Osteoblast (primary cell): ENCODE measurements around the gene FADS6. TPM values are rescaled to one million over a fixed set of nuclear protein-coding genes. Genes with fewer than 3 reads are reported as not detected.
A peak's percentile ranks its signal among the peaks of the same experiment; 100 is the strongest.

Experiments
- DNase-seq: peaks from one replicate; pipeline ENCODE4 v3.0.0; 2011; ENCODE audit warnings: low spot score, mixed read lengths; ENCODE audit not compliant: insufficient read length; ENCODE audit errors: missing footprints
- H2AFZ ChIP-seq: 2 replicates; pipeline ENCODE4 v1.6.0; 2011; ENCODE audit warnings: mild to moderate bottlenecking, low read length
- H3K27ac ChIP-seq: 2 replicates; pipeline ENCODE4 v1.5.1; 2011; ENCODE audit warnings: mild to moderate bottlenecking, low read depth, low read length, moderate library complexity
- H3K27me3 ChIP-seq: 2 replicates; pipeline ENCODE4 v1.6.0; 2012; ENCODE audit warnings: mild to moderate bottlenecking, control low read depth, inconsistent platforms, low read length, moderate library complexity; ENCODE audit not compliant: insufficient read depth
- H3K36me3 ChIP-seq: 2 replicates; pipeline ENCODE4 v1.5.1; 2011; ENCODE audit warnings: mild to moderate bottlenecking, low read length, control low read depth, moderate library complexity; ENCODE audit not compliant: insufficient read depth
- H3K4me1 ChIP-seq: 2 replicates; pipeline ENCODE4 v1.5.1; 2011; ENCODE audit warnings: mild to moderate bottlenecking, low read length, control low read depth, moderate library complexity; ENCODE audit not compliant: insufficient read depth
- H3K4me2 ChIP-seq: 2 replicates; pipeline ENCODE4 v1.6.0; 2011; ENCODE audit warnings: mild to moderate bottlenecking, low read length; ENCODE audit not compliant: insufficient read depth
- H3K4me3 ChIP-seq: fragments of 200-600 bp; sonication (generic); 3 replicates; pipeline ENCODE4 v1.5.1; 2012; ENCODE audit warnings: mild to moderate bottlenecking, low read length, inconsistent platforms; ENCODE audit not compliant: insufficient read depth
- H3K79me2 ChIP-seq: 2 replicates; pipeline ENCODE4 v1.6.0; 2012; ENCODE audit warnings: mild to moderate bottlenecking, low read length, control low read depth, inconsistent platforms; ENCODE audit not compliant: insufficient read depth
- H3K9me3 ChIP-seq: 2 replicates; pipeline ENCODE4 v1.5.1; 2011; ENCODE audit warnings: low read depth, low read length, control low read depth
- H4K20me1 ChIP-seq: 2 replicates; pipeline ENCODE4 v1.6.0; 2012; ENCODE audit warnings: mild to moderate bottlenecking, low read length, control low read depth; ENCODE audit not compliant: insufficient read depth
- CTCF ChIP-seq: IDR thresholded peaks from 2 replicates; pipeline ENCODE4 v1.5.1; 2011; ENCODE audit warnings: mild to moderate bottlenecking, low read depth, low read length, moderate library complexity; ENCODE audit errors: extremely low read depth
- total RNA-seq: library from RNA; depleted of rRNA; stranded (reverse); fragments of >200 nt; gene quantifications from 2 replicates; pipeline ENCODE4 v1.2.3, GENCODE V29; 2012

Gene FADS6
- total RNA-seq, 1 donor: not detected

GRCh38 chr17:74866198-74866835, 27.1 kb downstream of the FADS6 start:
- peaks cover 10% of the 10 kb centered on the region for H3K27me3 ChIP-seq
- no peak overlapping the region for H3K27ac ChIP-seq
- no peak for DNase-seq
- H4K20me1 ChIP-seq: peaks cover 4% of the 10 kb centered on the region
- no peak overlapping the region for H2AFZ ChIP-seq
- no peaks in the 10 kb centered on the region for H3K9me3 ChIP-seq
- H3K36me3 ChIP-seq: no peaks in the 10 kb centered on the region
- no peak for TF ChIP-seq CTCF
- H3K79me2 ChIP-seq: peaks cover under 1% of the 10 kb centered on the region
- no peak overlapping the region for H3K4me3 ChIP-seq
- peaks cover 7% of the 10 kb centered on the region for H3K4me1 ChIP-seq
- H3K4me2 ChIP-seq: no peak overlapping the region

GRCh38 chr17:74865504-74866197, 27.8 kb downstream of the FADS6 start:
- H3K27me3 ChIP-seq: peaks cover 17% of the 10 kb centered on the region
- no peaks in the 10 kb centered on the region for H3K36me3 ChIP-seq
- H3K4me1 ChIP-seq: peaks cover 2% of the 10 kb centered on the region
- H3K27ac ChIP-seq: no peak overlapping the region
- H2AFZ ChIP-seq: no peak overlapping the region
- TF ChIP-seq CTCF: no peak
- H3K9me3 ChIP-seq: no peaks in the 10 kb centered on the region
- no peaks in the 10 kb centered on the region for H3K79me2 ChIP-seq
- no peak overlapping the region for H3K4me3 ChIP-seq
- H3K4me2 ChIP-seq: no peak overlapping the region
- no peak for DNase-seq
- peaks cover 4% of the 10 kb centered on the region for H4K20me1 ChIP-seq

- peak; percentile 95 for DNase-seq
- H3K9me3 ChIP-seq: no peaks in the 10 kb centered on the region
Measured at GRCh38 chr17:74864866-74865395, 28.5 kb downstream of the FADS6 start.

More at GRCh38 chr17:74864866-74865395, 28.5 kb downstream of the FADS6 start:
- no peaks in the 10 kb centered on the region for H3K36me3 ChIP-seq
- no peak overlapping the region for H2AFZ ChIP-seq
- no peaks in the 10 kb centered on the region for H3K4me1 ChIP-seq
- no peaks in the 10 kb centered on the region for H3K79me2 ChIP-seq
- H4K20me1 ChIP-seq: peaks cover 4% of the 10 kb centered on the region
- TF ChIP-seq CTCF: peak; percentile 93
- H3K27ac ChIP-seq: no peak overlapping the region
- no peak overlapping the region for H3K4me3 ChIP-seq
- no peak overlapping the region for H3K4me2 ChIP-seq
- peaks cover 24% of the 10 kb centered on the region for H3K27me3 ChIP-seq
